ENCODE measurements around the gene HABP4.

HABP4 gene

DNA sequence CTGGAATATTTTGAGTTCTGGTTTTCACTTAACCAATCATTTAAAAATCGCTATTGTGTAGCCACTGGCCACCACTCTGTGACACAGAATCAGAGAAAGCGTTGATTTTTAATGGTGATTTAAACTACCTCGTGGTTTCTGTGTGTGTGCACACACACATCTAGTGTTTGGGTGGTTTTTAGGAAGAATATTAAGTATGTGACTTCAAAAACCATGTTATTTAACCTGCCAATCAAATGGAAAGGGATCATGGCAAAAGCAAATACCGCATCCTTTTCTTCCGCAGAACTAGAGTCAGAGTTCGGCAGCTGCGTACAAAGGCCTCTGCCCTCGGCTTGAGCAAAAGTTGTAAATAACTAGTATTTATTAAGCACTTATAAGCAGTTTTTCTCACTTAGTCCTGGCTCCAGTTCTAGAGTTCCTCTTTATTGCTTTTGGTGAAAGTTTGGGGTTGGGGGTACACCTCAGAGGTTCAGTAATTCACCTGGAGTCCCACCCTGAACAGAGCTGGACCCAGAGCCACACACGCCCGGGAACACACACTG lies 40.6 kb downstream of the HABP4 start:
- Histone ChIP-seq H3K9ac (ENCODE audit: low read length) (no peak overlapping the region), H3K36me3 (ENCODE audit: control insufficient read depth, insufficient read depth, low read length) (peaks cover 70% of the 10 kb centered on the region), H3K4me3 (ENCODE audit: low read depth, low read length) (no peak overlapping the region), H3K27me3 (ENCODE audit: control insufficient read depth, insufficient read depth, low read length) (no peaks in the 10 kb centered on the region), H3K9me3 (ENCODE audit: control insufficient read depth, insufficient read depth, low read depth, low read length) (no peaks in the 10 kb centered on the region), H3K4me1 (ENCODE audit: control insufficient read depth, insufficient read depth, low read length) (peaks cover 8% of the 10 kb centered on the region), H3K27ac (ENCODE audit: low read depth, low read length) (no peak overlapping the region)

- no peaks in the 10 kb centered on the region for H3K27me3 ChIP-seq (ENCODE audit: control insufficient read depth, insufficient read depth, low read length)
- no peak overlapping the region for H3K4me3 ChIP-seq (ENCODE audit: low read depth, low read length)
- H3K27ac ChIP-seq (ENCODE audit: low read depth, low read length): no peak overlapping the region
- no peaks in the 10 kb centered on the region for H3K9me3 ChIP-seq (ENCODE audit: control insufficient read depth, insufficient read depth, low read depth, low read length)
- peaks cover 70% of the 10 kb centered on the region for H3K36me3 ChIP-seq (ENCODE audit: control insufficient read depth, insufficient read depth, low read length)
- no peak overlapping the region for H3K9ac ChIP-seq (ENCODE audit: low read length)
- H3K4me1 ChIP-seq (ENCODE audit: control insufficient read depth, insufficient read depth, low read length): peaks cover 8% of the 10 kb centered on the region
Observed at GRCh38 chr9:96491079-96491879, 41.3 kb downstream of the HABP4 start.

- Histone ChIP-seq H3K36me3 (ENCODE audit: control insufficient read depth, insufficient read depth, low read length) (peaks cover 65% of the 10 kb centered on the region), H3K4me1 (ENCODE audit: control insufficient read depth, insufficient read depth, low read length) (peaks cover 8% of the 10 kb centered on the region), H3K27me3 (ENCODE audit: control insufficient read depth, insufficient read depth, low read length) (no peaks in the 10 kb centered on the region), H3K9ac (ENCODE audit: low read length) (no peak overlapping the region), H3K9me3 (ENCODE audit: control insufficient read depth, insufficient read depth, low read depth, low read length) (no peaks in the 10 kb centered on the region), H3K4me3 (ENCODE audit: low read depth, low read length) (no peak overlapping the region), H3K27ac (ENCODE audit: low read depth, low read length) (no peak overlapping the region)
Observed at GRCh38 chr9:96491880-96492525, 42.0 kb downstream of the HABP4 start.

GRCh38 chr9:96492993-96493531 lies 43.1 kb downstream of the HABP4 start:
- Histone ChIP-seq H3K4me1 (ENCODE audit: control insufficient read depth, insufficient read depth, low read length) (peaks cover 8% of the 10 kb centered on the region), H3K9ac (ENCODE audit: low read length) (no peak overlapping the region), H3K27me3 (ENCODE audit: control insufficient read depth, insufficient read depth, low read length) (no peaks in the 10 kb centered on the region), H3K4me3 (ENCODE audit: low read depth, low read length) (no peak overlapping the region), H3K36me3 (ENCODE audit: control insufficient read depth, insufficient read depth, low read length) (peaks cover 58% of the 10 kb centered on the region), H3K27ac (ENCODE audit: low read depth, low read length) (no peak overlapping the region), H3K9me3 (ENCODE audit: control insufficient read depth, insufficient read depth, low read depth, low read length) (no peaks in the 10 kb centered on the region)

GRCh38 chr9:96493757-96494156 lies 43.8 kb downstream of the HABP4 start:
- Histone ChIP-seq H3K9ac (ENCODE audit: low read length) (no peak overlapping the region), H3K9me3 (ENCODE audit: control insufficient read depth, insufficient read depth, low read depth, low read length) (no peaks in the 10 kb centered on the region), H3K27ac (ENCODE audit: low read depth, low read length) (no peak overlapping the region), H3K4me3 (ENCODE audit: low read depth, low read length) (no peak overlapping the region), H3K36me3 (ENCODE audit: control insufficient read depth, insufficient read depth, low read length) (peaks cover 51% of the 10 kb centered on the region), H3K4me1 (ENCODE audit: control insufficient read depth, insufficient read depth, low read length) (peaks cover 8% of the 10 kb centered on the region), H3K27me3 (ENCODE audit: control insufficient read depth, insufficient read depth, low read length) (no peaks in the 10 kb centered on the region)

GRCh38 chr9:96494215-96494800 lies 44.3 kb downstream of the HABP4 start:
- peaks cover 13% of the 10 kb centered on the region for H3K4me1 ChIP-seq (ENCODE audit: control insufficient read depth, insufficient read depth, low read length)
- no peak overlapping the region for H3K27ac ChIP-seq (ENCODE audit: low read depth, low read length)
- no peak overlapping the region for H3K9ac ChIP-seq (ENCODE audit: low read length)

DNA sequence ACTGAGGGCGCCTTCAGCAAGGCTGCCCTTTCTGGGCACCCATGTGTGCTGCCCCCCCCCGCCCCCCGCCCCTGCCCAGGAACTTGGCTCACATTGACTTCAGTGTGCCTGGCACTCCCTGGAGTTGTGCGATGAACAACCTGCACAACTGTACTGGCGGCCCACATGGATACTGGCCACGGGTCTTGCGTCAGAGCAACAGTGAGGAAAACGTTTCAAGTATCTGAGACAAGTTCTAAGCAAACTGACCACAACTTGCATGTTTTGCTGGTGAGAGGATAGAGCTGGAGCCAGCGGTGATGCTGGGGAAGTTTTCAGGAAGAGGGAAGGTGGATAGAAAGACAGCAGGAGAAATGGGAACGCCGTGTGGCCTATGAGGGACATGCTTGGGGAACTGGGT lies 45.4 kb downstream of the HABP4 start:
- H3K9ac ChIP-seq (ENCODE audit: low read length): no peak overlapping the region
- H3K36me3 ChIP-seq (ENCODE audit: control insufficient read depth, insufficient read depth, low read length): peaks cover 38% of the 10 kb centered on the region
- H3K4me3 ChIP-seq (ENCODE audit: low read depth, low read length): no peak overlapping the region
- H3K27me3 ChIP-seq (ENCODE audit: control insufficient read depth, insufficient read depth, low read length): no peaks in the 10 kb centered on the region
- H3K9me3 ChIP-seq (ENCODE audit: control insufficient read depth, insufficient read depth, low read depth, low read length): no peaks in the 10 kb centered on the region
- no peak overlapping the region for H3K27ac ChIP-seq (ENCODE audit: low read depth, low read length)
- H3K4me1 ChIP-seq (ENCODE audit: control insufficient read depth, insufficient read depth, low read length): peaks cover 18% of the 10 kb centered on the region

More at GRCh38 chr9:96494215-96494800, 44.3 kb downstream of the HABP4 start:
- Histone ChIP-seq H3K9me3 (ENCODE audit: control insufficient read depth, insufficient read depth, low read depth, low read length) (no peaks in the 10 kb centered on the region), H3K27me3 (ENCODE audit: control insufficient read depth, insufficient read depth, low read length) (no peaks in the 10 kb centered on the region), H3K36me3 (ENCODE audit: control insufficient read depth, insufficient read depth, low read length) (peaks cover 48% of the 10 kb centered on the region), H3K4me3 (ENCODE audit: low read depth, low read length) (no peak overlapping the region)

GRCh38 chr9:96496368-96497116 lies 46.6 kb downstream of the HABP4 start:
- Histone ChIP-seq H3K27ac (ENCODE audit: low read depth, low read length) (peak overlapping the region; percentile 43), H3K36me3 (ENCODE audit: control insufficient read depth, insufficient read depth, low read length) (peaks cover 26% of the 10 kb centered on the region), H3K9ac (ENCODE audit: low read length) (no peak overlapping the region), H3K4me1 (ENCODE audit: control insufficient read depth, insufficient read depth, low read length) (peaks cover 27% of the 10 kb centered on the region), H3K9me3 (ENCODE audit: control insufficient read depth, insufficient read depth, low read depth, low read length) (no peaks in the 10 kb centered on the region), H3K4me3 (ENCODE audit: low read depth, low read length) (no peak overlapping the region), H3K27me3 (ENCODE audit: control insufficient read depth, insufficient read depth, low read length) (no peaks in the 10 kb centered on the region)

- H3K36me3 ChIP-seq (ENCODE audit: control insufficient read depth, insufficient read depth, low read length): peaks cover 21% of the 10 kb centered on the region
- no peaks in the 10 kb centered on the region for H3K9me3 ChIP-seq (ENCODE audit: control insufficient read depth, insufficient read depth, low read depth, low read length)
- H3K4me1 ChIP-seq (ENCODE audit: control insufficient read depth, insufficient read depth, low read length): peaks cover 32% of the 10 kb centered on the region
- H3K27ac ChIP-seq (ENCODE audit: low read depth, low read length): peak overlapping the region; percentile 43
- no peaks in the 10 kb centered on the region for H3K27me3 ChIP-seq (ENCODE audit: control insufficient read depth, insufficient read depth, low read length)
- no peak overlapping the region for H3K4me3 ChIP-seq (ENCODE audit: low read depth, low read length)
- H3K9ac ChIP-seq (ENCODE audit: low read length): no peak overlapping the region
Observed at GRCh38 chr9:96497117-96497399, 47.1 kb downstream of the HABP4 start.

- Histone ChIP-seq H3K27ac (ENCODE audit: low read depth, low read length) (no peak overlapping the region), H3K9me3 (ENCODE audit: control insufficient read depth, insufficient read depth, low read depth, low read length) (no peaks in the 10 kb centered on the region), H3K27me3 (ENCODE audit: control insufficient read depth, insufficient read depth, low read length) (no peaks in the 10 kb centered on the region), H3K4me1 (ENCODE audit: control insufficient read depth, insufficient read depth, low read length) (peaks cover 48% of the 10 kb centered on the region), H3K4me3 (ENCODE audit: low read depth, low read length) (no peak overlapping the region), H3K9ac (ENCODE audit: low read length) (no peak overlapping the region), H3K36me3 (ENCODE audit: control insufficient read depth, insufficient read depth, low read length) (peaks cover 12% of the 10 kb centered on the region; the same call in 1 of the 2 replicates)
Observed at GRCh38 chr9:96498796-96499195, 48.8 kb downstream of the HABP4 start.

All from HUES6 (cell line).